Spleen (tissue), 11 donors: ENCODE data around the gene MTG2. TPM values are rescaled to one million over a fixed set of nuclear protein-coding genes. Genes with fewer than 3 reads are reported as not detected.

Experiments used
- DNase-seq: peaks from one replicate; pipeline ENCODE4 v3.0.0-alpha.2; 2020
- H3K27ac ChIP-seq, 8 donors: fragments of 200-600 bp; sonication (generic) in 7 of 8; 1 replicate in 4 of 8; 2 replicates in 4 of 8; pipeline versions ENCODE4 v1.5.0 to v1.8.0; 2016 to 2021; ENCODE audit warnings: inconsistent platforms in 4 of 8, mild to moderate bottlenecking in 4 of 8, moderate library complexity in 1 of 8
- H3K27me3 ChIP-seq, 7 donors: fragments of 200-600 bp; sonication (generic) in 6 of 7; replicated peaks in 1 of 7; 1 replicate in 4 of 7; 2 replicates in 3 of 7; pipeline versions ENCODE4 v1.5.0 to v1.8.0; 2016 to 2021; ENCODE audit warnings: inconsistent platforms in 3 of 7, mild to moderate bottlenecking in 1 of 7
- H3K36me3 ChIP-seq, 6 donors: fragments of 200-600 bp; sonication (generic) in 5 of 6; 1 replicate in 4 of 6; 2 replicates in 2 of 6; pipeline versions ENCODE4 v1.5.0 to v1.8.0; 2016 to 2021; ENCODE audit warnings: inconsistent platforms in 2 of 6
- H3K4me1 ChIP-seq, 6 donors: fragments of 200-600 bp; sonication (generic) in 5 of 6; 1 replicate in 3 of 6; 2 replicates in 3 of 6; pipeline versions ENCODE4 v1.5.0 to v1.8.0; 2016 to 2021; ENCODE audit warnings: inconsistent platforms in 3 of 6
- H3K4me3 ChIP-seq, 8 donors: fragments of 200-600 bp; sonication (generic) in 7 of 8; 1 replicate in 4 of 8; 2 replicates in 4 of 8; pipeline versions ENCODE4 v1.5.0 to v1.8.0; 2016 to 2021; ENCODE audit warnings: inconsistent platforms in 4 of 8, mild to moderate bottlenecking in 4 of 8, moderate library complexity in 2 of 8
- H3K9me3 ChIP-seq, 8 donors: fragments of 200-600 bp; sonication (generic) in 7 of 8; 1 replicate in 4 of 8; 2 replicates in 4 of 8; pipeline versions ENCODE4 v1.5.0 to v1.8.0; 2016 to 2021; ENCODE audit warnings: inconsistent platforms in 4 of 8
- POLR2A ChIP-seq, 3 donors: fragments of 450-650 bp; IDR thresholded peaks; one replicate each; pipeline ENCODE4 v1.5.1; 2017; ENCODE audit warnings: antibody characterized with exemption in 3 of 3, mild to moderate bottlenecking in 1 of 3
- POLR2AphosphoS5 ChIP-seq, 3 donors: sonication (generic); formaldehyde crosslinking; IDR thresholded peaks; one replicate each; pipeline ENCODE4 v1.5.1; 2017; ENCODE audit warnings: antibody characterized with exemption in 3 of 3
- WGBS, 5 donors: extraction: QIAGEN DNeasy Blood & Tissue Kit in 3 of 5; methylation state at CpG; one replicate each; pipeline versions ENCODE4 v1.1.5 to v1.1.7; 2013 to 2018; 5-methylcytosine and 5-hydroxymethylcytosine counted together
- intact Hi-C: fragments of 100-400 bp; cut with DNase I; formaldehyde crosslinking; loops from one replicate; pipeline ENCODE4 v1.15.0; 2023; ENCODE audit warnings: low total_unique reads
- polyA plus RNA-seq, 3 donors: library from polyadenylated mRNA; stranded (reverse); fragments of 200-250 nt; gene quantifications; one replicate each; pipeline ENCODE4 v1.2.1, GENCODE V29; 2013
- total RNA-seq, 7 donors: library from RNA; depleted of rRNA in 3 of 7; stranded (reverse); fragments of >200 nt in 3 of 7; fragmentation: NEBNext Ultra II Directional in 4 of 7; extraction: Animal tissue kit (Norgen Biotek cat#: 25700) in 4 of 7; gene quantifications; one replicate each; pipeline versions ENCODE4 v1.1.0 to v1.2.1, GENCODE V29; 2016 to 2021
- TF ChIP-seq, protein P1 (sequence below), 11 experiments: fragments of 200-600 bp in 7 of 11; fragments of 450-650 bp in 4 of 11; sonication (generic) in 4 of 11; IDR thresholded peaks in 8 of 11; conservative IDR thresholded peaks in 3 of 11; 1 replicate in 7 of 11; 2 replicates in 4 of 11; pipeline versions ENCODE4 v1.4.0 to v1.8.0; 2016 to 2021; ENCODE audit warnings: antibody characterized with exemption in 11 of 11, inconsistent platforms in 4 of 11, mild to moderate bottlenecking in 1 of 11
- donor health status: healthy with polysubstance abuse.
- donor health status: DM: no; HTN: no; CAD: no; lungs with moderate emphysema.
- donor health status: DM: no; HTN: no; CAD: no.
- donor health status: Bipolar disorder and iron deficiency.
- donor health status: healthy.
- donor health status: DM: no; HTN: no; CAD: no.
- donor health status: DM: yes; HTN: yes; CAD: no.

MTG2 gene
- total and polyA plus RNA-seq, 10 donors, result 22.6 to 41.3 (median 37.6) TPM

- Histone ChIP-seq H3K27me3 (no peaks in the 10 kb centered on the region), H3K36me3 (peaks cover 0 to 100% (median 76%) of the 10 kb centered on the region in 6 donors), H3K4me3 (no peak overlapping the region), H3K9me3 (no peaks in the 10 kb centered on the region), H3K4me1 (peaks cover 3 to 45% (median 27%) of the 10 kb centered on the region in 6 donors), H3K27ac (no peak overlapping the region)
- TF ChIP-seq, protein P1, sequence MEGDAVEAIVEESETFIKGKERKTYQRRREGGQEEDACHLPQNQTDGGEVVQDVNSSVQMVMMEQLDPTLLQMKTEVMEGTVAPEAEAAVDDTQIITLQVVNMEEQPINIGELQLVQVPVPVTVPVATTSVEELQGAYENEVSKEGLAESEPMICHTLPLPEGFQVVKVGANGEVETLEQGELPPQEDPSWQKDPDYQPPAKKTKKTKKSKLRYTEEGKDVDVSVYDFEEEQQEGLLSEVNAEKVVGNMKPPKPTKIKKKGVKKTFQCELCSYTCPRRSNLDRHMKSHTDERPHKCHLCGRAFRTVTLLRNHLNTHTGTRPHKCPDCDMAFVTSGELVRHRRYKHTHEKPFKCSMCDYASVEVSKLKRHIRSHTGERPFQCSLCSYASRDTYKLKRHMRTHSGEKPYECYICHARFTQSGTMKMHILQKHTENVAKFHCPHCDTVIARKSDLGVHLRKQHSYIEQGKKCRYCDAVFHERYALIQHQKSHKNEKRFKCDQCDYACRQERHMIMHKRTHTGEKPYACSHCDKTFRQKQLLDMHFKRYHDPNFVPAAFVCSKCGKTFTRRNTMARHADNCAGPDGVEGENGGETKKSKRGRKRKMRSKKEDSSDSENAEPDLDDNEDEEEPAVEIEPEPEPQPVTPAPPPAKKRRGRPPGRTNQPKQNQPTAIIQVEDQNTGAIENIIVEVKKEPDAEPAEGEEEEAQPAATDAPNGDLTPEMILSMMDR (IDR thresholded peaks at IDR 0.05 in 8 of 11, conservative IDR thresholded peaks at IDR 0.05 in 3 of 11), result no peak
- no peak for TF ChIP-seq POLR2AphosphoS5 (IDR thresholded peaks at IDR 0.05)
- TF ChIP-seq POLR2A (IDR thresholded peaks at IDR 0.05), result no peak
- 96 to 98% (median 97%) methylated on average over 16 to 18 of the region's 18 CpGs for WGBS, 5 donors
- peak; percentile 50 for DNase-seq
- intact Hi-C loops, result no loop called here
Measured at GRCh38 chr20:62198931-62199330, 16.1 kb downstream of the MTG2 start.

GRCh38 chr20:62200491-62201172, 17.8 kb downstream of the MTG2 start:
- H3K36me3 ChIP-seq, result peaks cover 0 to 90% (median 71%) of the 10 kb centered on the region in 6 donors
- peak overlapping the region in 1 of 8 donors; percentile 56 for H3K27ac ChIP-seq
- intact Hi-C loops, result no loop called here
- DNase-seq, result peak; percentile 56
- H3K4me3 ChIP-seq, result no peak overlapping the region
- no peaks in the 10 kb centered on the region for H3K27me3 ChIP-seq
- H3K4me1 ChIP-seq, result peaks cover 3 to 36% (median 27%) of the 10 kb centered on the region in 6 donors
- TF ChIP-seq POLR2AphosphoS5 (IDR thresholded peaks at IDR 0.05) (no peak), POLR2A (IDR thresholded peaks at IDR 0.05) (no peak)
- TF ChIP-seq, protein P1 (IDR thresholded peaks at IDR 0.05 in 8 of 11, conservative IDR thresholded peaks at IDR 0.05 in 3 of 11), result no peak
- WGBS, 5 donors, result 95 to 97% (median 95%) methylated on average over 25 to 38 of the region's 38 CpGs
- H3K9me3 ChIP-seq, result no peaks in the 10 kb centered on the region

- peak; percentile 85 for DNase-seq
- peak overlapping the region in 3 of 8 donors; percentile 11 to 56 (median 17) for H3K27ac ChIP-seq
- H3K27me3 ChIP-seq, result no peaks in the 10 kb centered on the region
- no peaks in the 10 kb centered on the region for H3K9me3 ChIP-seq
- TF ChIP-seq POLR2A (IDR thresholded peaks at IDR 0.05), result no peak
- peak; percentile 71 to 80 (median 73) for TF ChIP-seq POLR2AphosphoS5 (IDR thresholded peaks at IDR 0.05)
- TF ChIP-seq, protein P1 (IDR thresholded peaks at IDR 0.05 in 8 of 11, conservative IDR thresholded peaks at IDR 0.05 in 3 of 11), result no peak
- H3K4me1 ChIP-seq, result peaks cover 3 to 36% (median 27%) of the 10 kb centered on the region in 6 donors
- peak overlapping the region in 1 of 8 donors; percentile 36 for H3K4me3 ChIP-seq
- peaks cover 0 to 90% (median 63%) of the 10 kb centered on the region in 6 donors for H3K36me3 ChIP-seq
- intact Hi-C loops, result no loop called here
- 65 to 88% (median 71%) methylated on average over 25 to 38 of the region's 38 CpGs for WGBS, 5 donors
Measured at GRCh38 chr20:62201173-62202082, 18.6 kb downstream of the MTG2 start.

- peaks cover 3 to 36% (median 27%) of the 10 kb centered on the region in 6 donors for H3K4me1 ChIP-seq
- 51 to 75% (median 61%) methylated on average over 2 to 5 of the region's 5 CpGs for whole genome bisulfite sequencing, 5 donors
- H3K9me3 ChIP-seq, result no peaks in the 10 kb centered on the region
- H3K36me3 ChIP-seq, result peaks cover 0 to 86% (median 58%) of the 10 kb centered on the region in 6 donors
- no peaks in the 10 kb centered on the region for H3K27me3 ChIP-seq
- H3K4me3 ChIP-seq, result peak overlapping the region in 1 of 8 donors; percentile 36
- TF ChIP-seq, protein P1 (IDR thresholded peaks at IDR 0.05 in 8 of 11, conservative IDR thresholded peaks at IDR 0.05 in 3 of 11), result no peak
- TF ChIP-seq POLR2A (IDR thresholded peaks at IDR 0.05) (no peak), POLR2AphosphoS5 (IDR thresholded peaks at IDR 0.05) (no peak)
- H3K27ac ChIP-seq, result peak overlapping the region in 3 of 8 donors; percentile 11 to 56 (median 17)
- DNase-seq, result peak; percentile 65
- intact Hi-C loops, result no loop called here
Measured at GRCh38 chr20:62202083-62202395, 19.2 kb downstream of the MTG2 start.
